Fibroblast of lung (primary cell): Measurements from ENCODE around the gene OSBPL6. TPM values are rescaled to one million over a fixed set of nuclear protein-coding genes. Genes with fewer than 3 reads are reported as not detected.

Source experiments
- DNase-seq, 2 donors: peaks; one replicate each; pipeline versions ENCODE4 v3.0.0 to v3.0.0-alpha.2; 2010; ENCODE audit warnings: low read depth in 2 of 2
- H2AFZ ChIP-seq: 2 replicates; pipeline ENCODE4 v1.5.1; 2012; ENCODE audit warnings: low read length, control low read depth, inconsistent platforms
- H3K27ac ChIP-seq: 2 replicates; pipeline ENCODE4 v1.5.1; 2011; ENCODE audit warnings: low read length, control low read depth; ENCODE audit not compliant: insufficient read depth
- H3K27me3 ChIP-seq: 2 replicates; pipeline ENCODE4 v1.5.1; 2011; ENCODE audit warnings: mild to moderate bottlenecking, low read length; ENCODE audit not compliant: control insufficient read depth, insufficient read depth
- H3K36me3 ChIP-seq: 2 replicates; pipeline ENCODE4 v1.5.1; 2011; ENCODE audit warnings: low read length; ENCODE audit not compliant: control insufficient read depth, insufficient read depth
- H3K4me1 ChIP-seq: 2 replicates; pipeline ENCODE4 v1.5.1; 2011; ENCODE audit warnings: low read length; ENCODE audit not compliant: control insufficient read depth, insufficient read depth; ENCODE audit errors: extremely low read depth
- H3K4me2 ChIP-seq: 2 replicates; pipeline ENCODE4 v1.5.1; 2011; ENCODE audit warnings: low read length, control low read depth; ENCODE audit not compliant: insufficient read depth; ENCODE audit errors: extremely low read depth
- H3K4me3 ChIP-seq, 4 experiments: fragments of 200-600 bp in 1 of 4; sonication (generic) in 1 of 4; replicated peaks in 1 of 4; 2 replicates each; pipeline ENCODE4 v1.5.1; 2011 to 2016; ENCODE audit warnings: low read length in 4 of 4, low read depth in 3 of 4, mild to moderate bottlenecking in 3 of 4, control low read depth in 2 of 4, inconsistent platforms in 1 of 4, mixed read lengths in 1 of 4; ENCODE audit not compliant: insufficient read depth in 1 of 4; ENCODE audit errors: control extremely low read depth in 1 of 4
- H3K79me2 ChIP-seq: 2 replicates; pipeline ENCODE4 v1.5.1; 2012; ENCODE audit warnings: mild to moderate bottlenecking, low read length, inconsistent platforms; ENCODE audit not compliant: control insufficient read depth, insufficient read depth
- H3K9ac ChIP-seq: 2 replicates; pipeline ENCODE4 v1.5.1; 2011; ENCODE audit warnings: mild to moderate bottlenecking, low read length, control low read depth; ENCODE audit not compliant: insufficient read depth
- H3K9me3 ChIP-seq: 2 replicates; pipeline ENCODE4 v1.5.1; 2012; ENCODE audit warnings: low read depth, low read length; ENCODE audit not compliant: control insufficient read depth, insufficient read depth
- H4K20me1 ChIP-seq: 2 replicates; pipeline ENCODE4 v1.5.1; 2011; ENCODE audit warnings: low read length; ENCODE audit not compliant: control insufficient read depth, insufficient read depth; ENCODE audit errors: extremely low read depth
- CTCF ChIP-seq, 2 donors: IDR thresholded peaks in 1 of 2; conservative IDR thresholded peaks in 1 of 2; 1 replicate in 1 of 2; 2 replicates in 1 of 2; pipeline ENCODE4 v1.5.1; 2011 to 2012; ENCODE audit warnings: low read length in 2 of 2, control low read depth in 1 of 2, inconsistent platforms in 1 of 2, low read depth in 1 of 2, mild to moderate bottlenecking in 1 of 2
- EZH2 ChIP-seq: IDR thresholded peaks from 2 replicates; pipeline ENCODE4 v1.5.1; 2012; ENCODE audit warnings: low read length, control low read depth, mild to moderate bottlenecking; ENCODE audit errors: missing control alignments
- polyA plus RNA-seq, 2 donors: library from polyadenylated mRNA; depleted of rRNA in 1 of 2; stranded (reverse) in 1 of 2; unstranded in 1 of 2; fragments of >200 nt; gene quantifications; 2 replicates each; pipeline ENCODE4 v1.2.1, GENCODE V29; 2011 to 2012; ENCODE audit warnings: missing spikeins in 1 of 2
- total RNA-seq: library from RNA; depleted of rRNA; stranded (reverse); fragments of >200 nt; gene quantifications from 2 replicates; pipeline ENCODE4 v1.2.1, GENCODE V29; 2014

OSBPL6 gene
- total and polyA plus RNA-seq, 2 donors (not counting 1 experiment from before 2014, with no cell fraction given), result 1.0 to 5.3 TPM

- no peak overlapping the region for H2AFZ ChIP-seq
- H3K79me2 ChIP-seq, result no peaks in the 10 kb centered on the region
- H3K27ac ChIP-seq, result no peak overlapping the region
- no peak overlapping the region for H3K9ac ChIP-seq
- H3K27me3 ChIP-seq, result no peaks in the 10 kb centered on the region
- H3K4me1 ChIP-seq, result no peaks in the 10 kb centered on the region
- no peak overlapping the region for H3K4me3 ChIP-seq
- H3K36me3 ChIP-seq, result no peaks in the 10 kb centered on the region
- no peaks in the 10 kb centered on the region for H4K20me1 ChIP-seq
- no peak for TF ChIP-seq CTCF (conservative IDR thresholded peaks at IDR 0.05 in 1 of 2, IDR thresholded peaks at IDR 0.05 in 1 of 2; ENCODE audit: low read depth in 1 of 2, low read length in 2 of 2)
- TF ChIP-seq EZH2, result no peak
- no peak overlapping the region for H3K4me2 ChIP-seq
- H3K9me3 ChIP-seq, result no peaks in the 10 kb centered on the region
- DNase-seq, result no peak
These were observed 89.1 kb downstream of the OSBPL6 start for GRCh38 chr2:178283341-178283918.

GRCh38 chr2:178284613-178285286 is 90.4 kb downstream of the OSBPL6 start:
- Histone ChIP-seq H3K36me3 (no peaks in the 10 kb centered on the region), H3K79me2 (no peaks in the 10 kb centered on the region), H3K4me1 (no peaks in the 10 kb centered on the region), H3K27ac (no peak overlapping the region), H2AFZ (no peak overlapping the region), H3K4me3 (no peak overlapping the region), H4K20me1 (no peaks in the 10 kb centered on the region), H3K27me3 (no peaks in the 10 kb centered on the region), H3K4me2 (no peak overlapping the region), H3K9ac (no peak overlapping the region), H3K9me3 (no peaks in the 10 kb centered on the region)
- no peak for DNase-seq
- TF ChIP-seq EZH2 (no peak), CTCF (conservative IDR thresholded peaks at IDR 0.05 in 1 of 2, IDR thresholded peaks at IDR 0.05 in 1 of 2; ENCODE audit: low read depth in 1 of 2, low read length in 2 of 2) (no peak)

GRCh38 chr2:178285287-178285615 is 90.9 kb downstream of the OSBPL6 start:
- Histone ChIP-seq H3K9ac (no peak overlapping the region), H2AFZ (no peak overlapping the region), H3K27me3 (no peaks in the 10 kb centered on the region), H3K79me2 (no peaks in the 10 kb centered on the region), H3K27ac (no peak overlapping the region), H3K4me1 (no peaks in the 10 kb centered on the region), H3K4me2 (no peak overlapping the region), H4K20me1 (no peaks in the 10 kb centered on the region), H3K9me3 (no peaks in the 10 kb centered on the region), H3K36me3 (no peaks in the 10 kb centered on the region), H3K4me3 (no peak overlapping the region)
- TF ChIP-seq CTCF (conservative IDR thresholded peaks at IDR 0.05 in 1 of 2, IDR thresholded peaks at IDR 0.05 in 1 of 2; ENCODE audit: low read depth in 1 of 2, low read length in 2 of 2) (no peak), EZH2 (no peak)
- no peak for DNase-seq
